Measurements from ENCODE around the gene ASCC2.
"Not testable (repeated sequence)": the region's sequence is repeated elsewhere in the genome, so short reads cannot be mapped to it uniquely, and the experiment has no call there.

The ASCC2 gene

DNA sequence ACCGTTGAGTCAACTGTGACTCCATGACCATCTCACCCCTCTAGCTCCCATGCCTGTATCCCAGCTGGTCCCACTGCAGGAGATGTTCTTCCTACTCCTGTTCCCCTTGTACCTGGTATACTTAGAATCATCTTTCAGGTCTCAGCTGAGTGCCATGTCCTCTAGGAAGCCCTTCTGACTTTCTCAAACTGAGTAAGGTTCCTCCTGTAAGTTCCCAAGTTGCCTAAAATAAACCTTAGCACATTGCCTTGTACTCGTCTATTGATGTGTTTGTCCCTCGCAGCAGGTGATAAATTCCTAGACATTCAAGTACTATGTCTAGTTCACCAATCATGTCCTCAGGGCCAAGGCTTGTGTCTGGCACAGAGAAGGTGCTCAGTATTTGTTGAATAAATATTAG is 18.4 kb upstream of the ASCC2 start:
- no peak for DNase-seq (ENCODE audit: low spot score)

DNA sequence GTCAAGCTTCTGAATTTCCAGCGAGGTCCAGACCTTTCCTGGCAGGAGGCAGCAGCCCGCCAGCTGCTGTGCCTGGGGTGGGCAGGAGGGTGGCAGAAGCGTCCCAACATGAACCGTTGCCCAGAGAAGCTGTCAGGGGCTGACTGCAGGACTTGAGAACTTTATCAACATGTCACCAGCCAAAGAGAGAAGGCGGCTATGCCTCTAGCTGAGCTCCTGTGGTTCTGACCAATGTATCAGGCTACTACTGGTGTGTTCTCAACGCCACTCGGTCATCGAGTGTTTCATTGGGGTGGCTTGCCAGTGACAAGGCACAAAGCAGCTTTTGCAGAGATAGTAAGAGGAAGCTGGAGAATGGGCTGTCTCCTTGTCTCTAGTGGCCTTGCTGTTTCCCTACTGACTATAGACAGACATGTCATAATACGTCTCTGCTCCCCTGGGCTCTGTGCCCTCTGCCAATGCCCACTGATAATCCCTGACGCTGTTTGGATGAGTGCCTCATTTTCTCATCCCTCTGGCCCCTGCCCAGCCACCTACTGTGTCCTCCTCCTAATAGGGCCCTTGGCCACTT is 17.6 kb upstream of the ASCC2 start:
- no peak for DNase-seq (ENCODE audit: low spot score)

GRCh38 chr22:29854432-29854831 is 16.4 kb upstream of the ASCC2 start:
- DNase-seq (ENCODE audit: low spot score), result no peak

DNA sequence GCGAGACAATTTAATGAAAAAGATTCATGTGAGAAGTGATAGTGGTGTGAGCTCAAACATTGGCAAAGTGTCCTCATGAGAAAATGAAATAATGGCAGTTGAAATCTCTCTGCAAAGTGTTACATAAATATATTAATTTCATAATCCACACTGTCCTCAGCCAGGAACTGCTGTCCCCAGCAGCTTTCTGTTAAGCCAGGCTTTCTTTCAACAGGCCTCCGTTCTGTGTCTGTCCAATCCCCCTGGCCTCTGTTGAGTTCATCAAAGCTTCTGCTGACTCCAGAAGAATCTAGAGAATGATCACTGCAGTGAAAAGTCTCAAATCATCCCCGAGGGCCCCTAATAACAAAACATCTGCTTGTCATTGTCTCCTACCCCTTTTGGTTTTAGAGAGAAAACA is 10.0 kb upstream of the ASCC2 start:
- no peak for DNase-seq (ENCODE audit: low spot score)

GRCh38 chr22:29846290-29846689 is 8.2 kb upstream of the ASCC2 start:
- DNase-seq (ENCODE audit: low spot score), result no peak

- no peak for DNase-seq (ENCODE audit: low spot score)
Observed at GRCh38 chr22:29842740-29843139, 4.7 kb upstream of the ASCC2 start.

- DNase-seq (ENCODE audit: low spot score), result no peak
Observed at GRCh38 chr22:29842172-29842571, 4.1 kb upstream of the ASCC2 start.

DNA sequence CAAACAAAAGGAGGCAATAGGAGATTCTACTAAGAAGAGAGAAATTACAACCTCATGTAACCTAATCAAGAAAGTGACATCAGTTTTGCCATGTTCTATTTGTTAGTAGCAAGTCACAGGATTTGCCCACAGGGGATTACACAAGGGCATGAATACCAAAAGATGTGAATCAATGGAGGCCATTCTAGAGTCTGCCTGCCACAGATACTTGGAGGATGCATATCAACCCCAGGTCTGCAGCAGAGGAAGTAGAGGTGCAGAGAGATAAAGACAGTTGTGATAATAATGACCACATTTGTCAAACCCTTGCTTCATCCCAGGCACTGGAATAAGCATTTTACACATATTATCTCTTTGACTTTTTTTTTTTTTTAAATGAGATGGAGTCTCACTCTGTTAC is 2.4 kb upstream of the ASCC2 start:
- DNase-seq (ENCODE audit: low spot score), result no peak

DNA sequence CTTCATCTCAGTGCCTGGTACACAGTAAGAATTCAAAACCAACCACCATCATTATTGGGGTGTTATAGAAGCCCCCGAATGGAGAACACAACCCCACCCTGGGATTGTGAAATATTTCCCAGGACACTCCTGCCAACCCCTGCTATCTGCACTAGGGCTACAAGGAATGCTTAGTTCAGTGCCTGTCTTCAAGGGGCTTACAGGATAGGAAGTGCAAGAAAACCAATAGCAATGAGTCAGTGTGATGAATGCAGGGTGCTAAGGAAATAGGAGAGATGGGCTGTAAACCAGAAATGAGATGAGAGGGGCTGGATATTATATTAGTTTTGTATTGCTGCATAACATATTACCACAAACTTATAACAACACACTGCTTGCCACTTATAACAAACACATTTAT is 965 bp upstream of the ASCC2 start:
- DNase-seq (ENCODE audit: low spot score), result no peak

GRCh38 chr22:29838599-29838956 is 504 bp upstream of the ASCC2 start:
- DNase-seq (ENCODE audit: low spot score), result no peak

- DNase-seq (ENCODE audit: low spot score), result not testable (repeated sequence)
Observed at GRCh38 chr22:29836791-29837370, 1.2 kb downstream of the ASCC2 start.

DNA sequence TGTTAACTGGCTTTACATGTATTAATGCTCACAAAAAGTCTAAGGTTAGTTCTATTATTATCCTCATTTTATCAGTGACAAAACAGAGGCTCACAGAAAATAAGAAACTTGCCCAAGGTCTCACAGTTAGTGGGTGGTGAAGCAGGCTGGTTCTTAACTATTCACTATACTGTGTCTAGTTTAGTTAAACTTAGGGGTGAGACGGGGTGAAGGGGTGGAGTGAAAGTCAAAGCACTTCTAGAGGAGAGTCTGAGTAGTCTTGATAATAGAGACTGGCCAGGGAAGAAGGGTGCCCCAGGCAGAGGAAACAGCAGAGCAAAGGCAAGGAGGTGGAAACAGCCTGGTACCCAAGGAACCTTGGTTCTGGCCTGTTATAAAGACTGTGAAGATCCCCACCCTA is 4.0 kb downstream of the ASCC2 start:
- DNase-seq (ENCODE audit: low spot score), result no peak

- DNase-seq (ENCODE audit: low spot score), result no peak
Observed at GRCh38 chr22:29833392-29833965, 4.6 kb downstream of the ASCC2 start.

- DNase-seq (ENCODE audit: low spot score), result no peak
Observed at GRCh38 chr22:29831958-29832357, 6.1 kb downstream of the ASCC2 start.

DNA sequence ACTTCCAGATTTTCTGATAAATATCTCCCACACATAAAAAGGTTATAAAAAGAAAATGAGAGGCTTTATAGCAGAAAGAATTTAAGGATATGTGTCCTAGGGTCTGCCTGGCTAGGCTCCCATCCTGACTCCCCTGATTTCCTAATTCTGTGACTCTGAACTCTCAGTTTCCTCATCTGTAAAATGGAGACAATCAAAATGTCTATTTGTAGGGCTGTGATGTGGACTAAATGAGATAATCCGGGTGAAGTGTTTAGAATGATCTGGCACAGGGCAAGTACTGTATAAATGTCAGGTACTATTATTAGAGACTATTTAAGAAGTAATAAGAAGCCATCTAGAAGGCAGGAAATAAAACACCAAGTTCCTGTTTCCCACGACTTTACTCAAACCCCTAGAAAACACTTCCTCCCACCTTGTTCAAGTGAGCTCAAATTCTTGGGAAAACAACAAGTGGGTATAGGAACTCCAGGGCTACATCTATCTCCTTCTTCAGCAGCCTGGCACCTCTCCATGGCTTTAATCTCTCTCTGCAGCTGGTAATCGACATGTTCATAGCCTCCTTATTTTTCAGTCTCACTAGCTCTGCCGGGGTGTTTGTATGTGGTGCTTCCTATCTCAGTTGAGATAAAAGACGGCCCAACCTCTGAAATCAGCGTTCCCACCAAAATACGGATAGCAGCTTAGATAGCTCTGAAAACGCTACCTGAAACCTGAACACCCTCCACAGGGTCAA is 6.7 kb downstream of the ASCC2 start:
- no peak for DNase-seq (ENCODE audit: low spot score)

GRCh38 chr22:29830585-29830984 is 7.5 kb downstream of the ASCC2 start:
- no peak for DNase-seq (ENCODE audit: low spot score)

GRCh38 chr22:29827726-29828125 is 10.3 kb downstream of the ASCC2 start:
- not testable (repeated sequence) for DNase-seq (ENCODE audit: low spot score)

GRCh38 chr22:29827091-29827490 is 11.0 kb downstream of the ASCC2 start:
- DNase-seq (ENCODE audit: low spot score), result no peak

DNA sequence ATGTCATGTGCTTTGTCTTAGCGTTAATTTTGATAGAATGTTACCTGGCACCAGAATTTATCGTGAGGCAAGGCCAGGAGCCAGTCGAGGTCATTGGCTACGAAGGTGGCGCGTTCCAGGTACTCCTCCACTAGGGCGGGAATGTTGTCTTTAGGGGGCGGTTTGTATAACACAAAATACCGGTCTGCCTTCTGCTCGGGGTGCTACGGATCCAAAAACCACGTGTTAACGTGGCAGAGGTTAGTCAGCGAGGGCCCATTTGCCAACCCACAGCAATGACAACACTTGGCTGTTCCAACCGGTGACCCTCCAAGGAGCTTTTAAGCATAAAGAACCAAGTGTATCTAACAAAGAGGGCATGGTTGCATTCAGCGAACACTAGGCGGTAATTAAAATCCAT is 12.5 kb downstream of the ASCC2 start:
- no peak for DNase-seq (ENCODE audit: low spot score)

GRCh38 chr22:29824677-29825076 is 13.4 kb downstream of the ASCC2 start:
- no peak for DNase-seq (ENCODE audit: low spot score)

DNA sequence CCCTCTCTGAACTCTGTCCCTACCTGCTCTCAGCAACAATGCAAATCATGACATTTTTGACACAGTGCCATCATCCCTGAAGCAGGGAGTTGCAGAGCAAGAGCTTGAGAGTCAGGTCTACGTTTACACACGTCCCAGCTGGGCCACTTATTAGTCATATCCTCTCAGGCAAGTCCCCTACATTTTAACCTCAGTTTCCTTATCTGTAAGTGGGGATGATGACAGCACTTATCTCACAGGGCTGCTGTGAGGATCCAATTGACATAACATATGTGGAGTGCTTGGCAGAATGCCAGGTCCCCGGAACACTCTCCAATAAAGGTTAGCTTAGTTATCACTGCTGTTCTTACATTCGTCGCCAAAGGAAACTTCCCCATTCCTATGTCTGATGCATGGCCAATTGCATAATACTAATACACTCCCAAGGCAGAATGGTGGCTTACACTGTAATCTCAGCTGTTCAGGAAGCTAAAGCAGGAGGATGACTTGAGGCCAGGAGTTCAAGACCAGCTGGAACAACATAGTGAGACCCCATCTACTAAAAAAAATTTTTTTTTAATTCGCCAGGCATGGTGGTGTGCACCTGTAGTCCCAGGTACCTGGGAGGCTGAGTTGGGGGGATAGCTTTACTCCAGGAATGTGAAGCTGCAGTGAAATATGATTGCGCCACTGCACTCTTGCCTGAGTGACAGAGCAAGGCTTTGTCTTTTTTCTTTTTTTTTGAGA is 16.6 kb downstream of the ASCC2 start:
- DNase-seq (ENCODE audit: low spot score), result no peak

GRCh38 chr22:29820961-29821290 is 17.1 kb downstream of the ASCC2 start:
- DNase-seq (ENCODE audit: low spot score), result no peak

DNA sequence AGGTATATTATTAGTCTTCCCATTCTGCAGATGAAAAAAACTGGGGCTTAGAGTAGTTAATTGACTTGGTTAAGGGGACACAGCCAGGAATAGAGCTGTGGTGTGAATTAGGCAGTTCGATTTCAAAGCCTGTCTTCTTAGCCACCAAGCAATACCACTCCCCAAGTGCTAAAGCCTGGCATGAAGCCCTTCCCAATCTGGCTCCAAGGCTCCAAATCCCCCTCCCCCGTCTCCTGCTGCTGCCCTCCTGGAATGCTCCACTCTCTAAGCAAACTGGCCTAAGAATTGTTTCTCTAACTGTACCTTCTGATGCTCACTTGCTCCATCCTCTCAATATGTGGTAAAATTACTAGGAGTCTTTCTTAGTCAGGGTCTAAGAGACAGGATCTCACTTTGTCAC is 18.6 kb downstream of the ASCC2 start:
- DNase-seq (ENCODE audit: low spot score), result no peak

Data from left forelimb (tissue), 1 donor.